CD4-positive, alpha-beta T cell treated with Interleukin-6 for 4 hours (primary cell): ENCODE measurements around the gene P4HA2.

Experiments used
- DNase-seq: peaks from one replicate; pipeline ENCODE4 v3.0.0-alpha.2; 2020; ENCODE audit warnings: mixed read lengths

Gene P4HA2

DNA sequence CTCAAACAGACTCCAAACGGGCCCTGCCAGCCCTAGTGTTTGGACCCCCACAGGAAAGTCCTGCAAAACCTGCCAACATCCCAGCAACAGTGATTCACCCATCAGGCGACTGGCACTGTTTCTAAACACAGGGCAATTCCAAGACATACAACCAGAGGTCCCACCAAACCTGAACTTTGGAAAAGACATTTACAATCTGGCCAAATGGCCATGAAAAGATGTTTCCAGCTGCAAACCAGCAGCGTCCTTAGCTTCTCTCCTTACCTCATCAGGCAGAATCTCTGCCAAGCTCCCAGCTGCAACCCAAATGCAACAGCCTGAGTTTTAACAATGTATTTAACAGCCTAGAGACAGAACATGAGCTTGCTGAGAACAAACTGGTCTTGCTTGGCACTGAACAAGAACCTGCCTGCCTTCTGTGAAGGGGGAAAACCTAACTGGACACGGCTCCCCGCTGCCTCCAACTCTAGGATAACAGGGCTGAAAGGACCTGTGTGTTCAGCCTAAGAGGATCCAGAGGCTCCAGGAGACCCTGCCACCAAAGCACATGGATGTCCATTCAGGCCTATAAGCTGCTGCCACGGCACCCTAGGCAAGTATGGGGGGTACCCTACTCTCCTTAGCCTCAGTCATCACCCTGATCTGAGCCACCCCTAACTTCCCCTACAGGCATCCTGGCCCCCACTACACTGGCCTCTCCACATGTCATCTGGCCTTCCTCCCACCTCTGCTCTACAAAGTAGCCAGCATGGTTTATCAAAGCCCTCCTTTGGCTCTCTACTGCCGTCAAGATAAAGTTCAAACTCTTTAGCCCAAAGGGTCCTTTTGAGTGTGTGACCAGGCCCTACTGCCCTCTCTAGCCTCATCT lies 5.6 kb downstream of the P4HA2 start:
- DNase-seq: no peak

DNA sequence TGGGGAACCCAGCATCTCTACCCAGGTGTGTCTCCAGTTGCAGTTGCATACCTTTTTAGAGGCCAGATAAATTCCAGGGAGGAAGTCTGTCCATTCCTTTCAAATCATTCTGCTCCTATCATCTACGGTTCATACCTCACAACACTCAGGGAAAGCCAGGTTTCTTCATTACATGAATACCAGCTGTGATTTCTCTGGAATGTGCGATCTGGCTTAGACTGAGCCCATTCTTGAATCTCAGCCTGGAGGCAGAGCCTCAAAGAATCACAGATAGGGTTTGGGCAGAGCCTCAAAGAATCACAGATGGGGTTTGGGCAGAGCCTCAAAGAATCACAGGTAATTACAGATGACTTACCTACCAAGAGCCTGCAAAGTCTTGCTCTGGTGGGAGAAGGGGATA lies 7.2 kb downstream of the P4HA2 start:
- DNase-seq: no peak

DNA sequence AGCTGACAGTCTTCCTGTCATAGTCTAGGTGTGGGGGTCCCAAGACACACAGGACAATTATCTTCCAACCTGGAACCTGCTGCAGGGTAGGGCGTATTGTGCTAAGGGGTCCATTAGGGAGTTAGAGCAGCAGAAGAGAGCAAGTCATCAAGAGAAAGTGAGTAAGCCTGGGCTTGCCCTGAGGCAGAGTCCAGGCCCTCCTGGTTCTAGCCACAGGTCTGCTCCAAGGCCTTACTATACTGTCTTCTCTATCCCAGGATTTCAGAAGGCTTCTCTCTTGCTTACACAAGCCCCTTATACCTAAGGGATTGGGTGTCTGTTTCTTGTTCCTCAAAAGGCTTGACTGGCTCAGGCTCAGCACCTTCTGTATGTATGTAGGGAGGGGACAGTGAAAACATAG lies 7.7 kb downstream of the P4HA2 start:
- DNase-seq: no peak

DNA sequence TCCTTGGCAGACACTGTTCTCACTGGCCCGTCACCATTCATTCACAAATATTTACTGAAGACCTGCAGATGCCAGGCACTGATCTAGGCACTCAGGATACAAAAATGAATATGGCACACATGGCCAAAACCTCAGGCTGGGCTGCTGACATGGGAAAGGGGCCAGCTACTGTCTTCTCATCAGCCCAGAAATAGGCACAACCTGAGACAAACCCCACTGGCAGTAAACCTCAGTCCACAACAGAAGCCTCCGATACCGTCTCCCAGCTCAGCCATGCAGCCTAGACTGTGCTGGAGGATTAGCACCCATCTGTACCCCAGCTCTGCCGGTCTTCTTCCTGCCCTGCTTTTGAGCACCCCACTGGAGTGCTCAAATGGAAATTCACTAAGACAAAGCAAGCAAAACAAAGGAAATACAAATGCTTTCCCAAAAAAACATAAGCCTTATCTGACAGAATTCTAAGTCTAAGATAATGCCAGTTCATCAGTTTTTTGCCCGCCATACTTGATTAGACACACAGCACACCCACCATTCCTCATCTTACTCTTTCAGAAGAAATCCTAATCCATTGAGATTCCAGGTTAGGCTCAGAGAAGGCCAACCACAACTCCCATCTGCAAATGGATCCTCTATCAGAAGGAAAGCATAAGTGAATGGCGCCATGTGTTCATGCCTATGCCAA lies 8.2 kb downstream of the P4HA2 start:
- no peak for DNase-seq

DNA sequence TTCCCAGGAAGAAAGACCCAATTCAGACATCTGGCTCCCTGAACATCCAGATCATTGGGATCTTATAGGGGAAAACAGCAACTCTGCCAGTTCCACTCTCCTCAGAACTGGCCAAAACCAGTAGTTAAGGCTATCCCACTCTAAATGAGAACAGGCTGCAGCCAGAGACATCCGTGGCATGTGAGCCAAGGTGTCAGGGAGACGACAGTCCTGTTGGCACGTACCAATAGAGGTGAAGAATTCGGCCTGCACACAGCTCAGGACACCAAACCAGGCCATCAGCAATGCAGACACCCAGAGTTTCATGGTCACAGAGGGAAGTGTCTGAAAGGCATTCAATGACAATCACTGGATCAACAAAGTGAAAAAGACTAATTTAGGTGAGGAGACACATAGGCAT lies 9.3 kb downstream of the P4HA2 start:
- DNase-seq: no peak

DNA sequence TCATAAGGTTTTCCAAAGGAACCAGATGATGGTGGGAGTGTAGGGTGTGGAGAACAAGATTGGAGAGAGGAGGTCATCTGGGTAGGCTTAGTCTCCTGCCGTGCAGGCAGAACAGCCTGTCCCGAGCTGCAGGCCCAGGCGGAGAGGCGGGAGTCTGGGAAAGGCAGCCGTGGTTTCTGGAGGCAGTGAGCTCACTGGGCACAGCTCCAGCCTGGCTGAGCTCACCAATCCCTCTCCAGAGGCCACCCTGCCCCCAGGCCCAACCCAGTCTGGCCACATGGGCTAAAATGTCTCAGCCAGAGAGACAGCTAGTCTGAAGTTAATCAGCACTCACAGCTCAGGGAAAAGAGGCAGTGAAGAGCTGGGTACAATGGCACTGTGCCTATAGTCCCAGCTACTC lies 12.3 kb downstream of the P4HA2 start:
- no peak for DNase-seq

DNA sequence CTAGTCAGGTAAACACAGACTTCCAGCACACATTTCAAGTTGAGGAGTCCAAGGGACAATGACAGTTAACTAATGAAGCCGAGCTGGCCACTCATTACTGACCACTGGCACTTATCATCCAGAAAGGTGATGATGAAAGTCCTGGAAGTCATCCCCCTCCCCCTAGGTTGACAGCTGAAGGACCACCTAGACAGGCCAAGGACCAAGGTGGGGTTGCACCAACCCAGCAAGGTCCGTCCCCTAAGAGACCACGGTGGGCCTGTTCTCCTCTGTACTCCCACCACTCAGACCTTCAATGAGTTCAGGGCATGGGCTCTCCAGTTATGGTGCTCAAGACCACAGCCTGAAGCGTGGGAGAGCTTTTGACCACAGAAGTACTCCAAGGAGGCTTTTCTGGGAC lies 13.2 kb downstream of the P4HA2 start:
- no peak for DNase-seq

DNA sequence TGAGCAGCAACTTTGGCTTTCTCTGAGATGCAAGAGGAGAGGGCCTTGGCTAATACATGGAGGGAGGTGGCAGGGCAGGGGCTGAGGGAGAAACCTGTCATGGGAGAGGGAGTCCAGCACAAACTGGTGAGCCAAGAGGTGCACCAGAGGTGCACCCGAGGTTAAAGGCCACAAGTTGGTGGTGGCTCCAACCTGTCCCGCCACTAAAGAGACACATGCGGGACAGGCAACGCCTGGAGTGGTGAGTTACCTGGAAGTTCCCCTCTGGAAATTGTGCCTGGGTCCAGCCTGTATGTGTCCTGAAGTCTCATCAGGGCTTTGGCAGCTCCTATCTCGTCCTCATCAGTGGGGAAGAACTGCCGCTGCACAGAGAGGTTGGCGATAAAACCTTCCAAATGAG lies 14.0 kb downstream of the P4HA2 start:
- no peak for DNase-seq

DNA sequence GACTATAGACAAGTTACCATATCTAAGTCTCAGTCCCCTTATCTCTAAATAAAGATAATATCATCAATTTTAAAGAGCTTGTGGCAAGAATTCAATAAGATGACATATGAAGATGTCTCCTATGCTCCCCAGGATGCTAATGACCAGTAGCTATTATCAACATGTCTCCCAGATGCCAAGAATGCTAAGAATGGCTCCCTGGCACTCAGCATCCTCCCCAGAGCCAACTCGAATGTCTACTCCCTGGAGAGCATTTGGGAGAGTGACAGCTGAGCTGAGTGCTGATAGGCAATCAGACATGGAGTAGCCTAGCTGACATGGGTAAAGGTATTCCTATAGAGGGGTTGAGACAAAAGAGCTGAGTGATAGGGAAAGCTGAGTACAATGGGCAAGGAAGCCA lies 15.9 kb downstream of the P4HA2 start:
- no peak for DNase-seq

DNA sequence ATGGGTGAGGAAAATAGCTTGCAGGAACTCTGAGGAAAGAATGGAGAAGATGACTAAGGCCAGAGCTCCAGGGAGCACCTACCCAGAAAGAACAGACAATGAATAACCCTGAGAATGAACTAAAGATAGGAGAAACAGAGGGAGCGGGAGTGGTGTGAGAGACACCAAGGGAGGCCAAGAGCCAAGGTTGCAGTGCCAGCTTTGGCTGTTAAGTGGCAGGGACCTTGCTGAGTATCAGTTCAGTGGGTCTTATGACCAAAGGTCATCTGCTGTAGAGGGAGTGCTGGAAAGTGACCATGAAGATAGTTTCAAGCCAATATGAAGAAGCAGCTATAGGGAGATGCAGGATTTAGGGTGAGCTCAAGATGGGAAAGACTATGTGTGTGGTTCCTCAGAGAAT lies 16.7 kb downstream of the P4HA2 start:
- no peak for DNase-seq

DNA sequence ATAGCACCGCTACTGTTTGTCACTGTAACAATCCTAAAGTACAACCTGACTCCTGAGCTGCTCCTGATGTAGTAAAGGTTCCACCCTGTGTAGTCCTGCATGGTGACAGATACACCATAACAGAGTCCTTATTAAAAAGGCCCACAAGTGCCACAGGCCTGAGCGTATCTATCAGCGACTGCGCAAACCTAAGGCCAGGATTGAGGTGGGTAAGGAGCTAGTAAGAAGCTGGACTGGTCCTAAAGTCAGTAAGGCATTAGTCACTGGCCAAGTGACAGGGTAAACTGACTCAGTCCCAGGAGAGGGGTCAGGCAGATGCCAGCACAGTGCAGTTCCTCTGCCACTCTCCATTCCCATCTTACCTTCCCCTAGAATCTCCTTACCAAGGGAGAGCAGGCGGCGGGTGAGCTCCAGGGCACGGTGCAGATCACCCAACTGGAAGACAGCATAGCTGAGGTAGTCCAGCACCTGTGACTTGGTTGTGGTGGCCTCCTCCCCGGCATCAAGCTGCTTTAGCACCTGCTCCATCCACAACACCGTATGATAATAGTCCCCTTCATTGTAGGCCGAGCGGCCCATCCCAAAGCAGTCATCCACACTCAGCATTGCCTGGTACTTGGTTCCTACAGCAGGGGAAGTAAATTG lies 17.6 kb downstream of the P4HA2 start:
- no peak for DNase-seq

DNA sequence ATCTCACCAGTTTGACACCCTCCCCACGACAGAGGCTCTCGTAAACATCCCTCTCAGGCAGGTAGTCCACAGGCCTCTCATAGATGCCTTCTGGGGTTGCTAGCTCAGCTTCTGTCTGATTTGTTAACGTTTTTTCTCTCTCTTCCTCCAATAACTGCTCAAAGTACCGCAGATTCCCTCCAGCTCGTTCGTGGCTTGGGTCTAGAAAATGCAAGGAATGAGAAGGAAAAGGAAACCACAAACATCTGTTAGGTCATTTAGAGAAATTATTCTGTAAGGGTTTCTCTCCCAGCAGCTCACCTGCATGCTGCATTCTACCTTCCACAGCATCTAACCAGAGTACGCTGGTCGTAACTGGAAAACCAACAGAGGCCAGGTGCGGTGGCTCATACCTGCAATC lies 18.5 kb downstream of the P4HA2 start:
- no peak for DNase-seq

DNA sequence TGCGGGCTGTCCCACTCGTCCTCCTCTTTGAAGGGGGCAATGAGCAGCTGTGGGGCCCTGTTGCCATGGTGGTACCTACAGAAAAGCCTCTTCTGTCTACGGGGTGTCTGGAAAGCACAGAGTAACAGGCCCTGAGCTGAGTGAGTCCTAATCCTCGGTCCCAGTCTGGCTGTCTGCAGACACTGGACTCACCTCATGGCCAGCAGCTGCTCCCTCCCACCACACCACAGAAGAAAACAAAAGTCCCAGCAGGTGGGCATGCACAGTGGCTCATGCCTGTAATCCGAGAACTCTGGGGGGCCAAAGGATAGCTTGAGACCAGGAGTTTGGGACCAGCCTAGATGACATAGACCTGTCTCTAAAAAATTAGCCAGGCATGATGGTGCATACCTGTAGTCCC lies 19.9 kb downstream of the P4HA2 start:
- DNase-seq: no peak

DNA sequence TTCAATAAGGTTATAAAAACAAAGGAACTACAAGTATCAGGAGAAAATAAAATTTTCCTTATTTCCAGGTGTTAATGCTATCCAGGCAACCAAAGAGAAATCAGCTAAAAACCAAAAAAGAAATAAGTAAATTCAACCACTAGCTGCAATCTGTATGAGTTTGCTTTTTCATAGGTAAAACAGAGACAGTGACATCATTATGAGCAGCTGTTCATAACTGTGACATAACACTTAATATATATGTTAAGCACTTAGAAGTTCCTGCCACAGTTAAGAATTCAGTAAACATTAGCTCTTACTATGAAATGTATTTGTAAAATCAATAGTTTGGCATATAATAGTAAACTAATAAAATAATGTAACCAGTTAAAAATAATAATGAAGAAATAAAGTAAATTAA lies 20.9 kb downstream of the P4HA2 start:
- no peak for DNase-seq

DNA sequence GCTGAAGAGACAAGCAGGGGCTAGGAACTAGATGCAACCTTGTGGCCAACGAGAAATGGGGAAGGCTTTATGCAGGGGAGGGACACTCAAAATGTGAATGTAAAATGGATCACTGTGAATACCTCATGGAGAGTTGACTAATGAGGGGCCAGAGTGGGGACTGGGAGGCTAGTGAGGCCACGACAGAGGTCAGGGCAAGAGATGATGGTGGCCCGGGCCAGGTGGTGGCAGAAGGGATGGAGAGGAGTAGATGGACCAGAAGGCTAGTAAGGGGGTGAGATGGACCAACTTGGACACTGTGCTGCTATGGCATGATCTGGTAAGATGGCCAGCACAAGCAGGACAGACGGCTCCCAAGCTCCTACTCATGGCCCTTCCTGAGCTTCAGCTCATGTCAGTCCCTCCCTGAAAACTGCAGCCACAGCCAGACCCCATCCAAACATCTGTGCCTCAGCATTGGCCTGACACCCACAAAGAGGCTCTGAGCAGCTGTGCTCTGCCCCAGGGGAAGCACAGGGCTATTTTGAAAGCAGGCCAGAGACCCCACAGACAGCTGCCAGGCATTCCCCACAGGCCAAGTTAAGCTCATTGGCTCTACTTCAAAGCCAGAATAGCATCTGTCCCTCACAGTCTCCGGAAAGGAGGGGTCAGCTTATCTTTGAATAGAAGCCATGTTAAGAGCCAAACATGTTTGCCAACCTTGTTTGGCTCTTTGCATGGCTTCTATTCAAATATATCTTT lies 22.1 kb downstream of the P4HA2 start:
- no peak for DNase-seq

DNA sequence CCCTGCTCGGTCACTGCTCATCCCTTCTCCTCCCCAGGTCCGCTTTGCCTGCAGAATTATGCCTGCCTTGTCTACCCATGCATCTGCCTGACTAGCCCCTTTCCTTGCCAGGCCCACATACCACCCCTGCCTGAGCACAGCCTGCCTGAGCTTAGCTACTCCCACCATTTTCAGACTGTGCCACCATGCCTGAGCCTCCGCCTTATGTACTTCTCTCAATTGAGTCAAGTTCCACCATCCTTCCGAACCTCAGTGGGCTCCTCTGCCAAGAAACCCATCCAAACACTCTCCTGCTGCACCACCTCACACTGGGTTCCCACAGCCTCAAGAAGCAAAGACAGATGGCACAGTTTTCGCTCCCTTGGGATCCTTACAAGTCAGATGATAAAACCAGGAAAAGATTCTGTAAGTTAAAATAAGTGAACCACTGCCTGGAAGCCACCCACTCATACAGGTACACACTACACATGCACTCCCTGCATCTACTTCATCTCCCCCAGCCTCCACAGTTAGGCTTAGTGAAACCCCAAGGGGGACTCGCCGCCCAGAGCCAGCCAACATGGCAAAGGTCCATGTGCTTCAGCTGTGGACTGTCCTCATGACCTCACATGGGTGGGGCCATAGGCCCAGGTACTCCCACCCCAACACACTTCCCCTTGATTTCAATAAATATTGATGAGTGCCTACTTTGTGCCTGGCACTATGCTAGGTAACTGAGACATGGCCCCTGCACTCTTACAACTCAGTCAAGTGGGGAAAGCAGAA lies 23.1 kb downstream of the P4HA2 start:
- DNase-seq: no peak

DNA sequence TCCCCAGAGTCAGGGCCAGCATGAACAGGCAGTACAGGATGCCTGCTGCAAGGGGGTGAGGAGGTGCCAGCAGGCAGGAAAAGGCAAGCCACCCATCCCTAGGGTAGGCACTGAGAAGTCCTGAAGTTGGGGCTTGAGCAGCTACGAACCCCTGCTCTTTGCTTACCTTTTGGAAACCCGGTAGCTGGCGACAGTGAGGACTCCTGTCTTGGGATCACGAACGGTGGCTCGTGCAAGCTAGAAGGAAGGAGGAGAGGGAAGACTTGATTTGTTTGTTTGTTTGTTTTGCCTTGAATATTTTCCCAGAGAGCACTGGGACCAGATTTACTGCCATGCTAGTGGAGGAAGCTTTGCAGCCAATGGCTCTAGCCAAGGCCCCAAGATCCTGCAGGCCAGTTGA lies 23.7 kb downstream of the P4HA2 start:
- no peak for DNase-seq

DNA sequence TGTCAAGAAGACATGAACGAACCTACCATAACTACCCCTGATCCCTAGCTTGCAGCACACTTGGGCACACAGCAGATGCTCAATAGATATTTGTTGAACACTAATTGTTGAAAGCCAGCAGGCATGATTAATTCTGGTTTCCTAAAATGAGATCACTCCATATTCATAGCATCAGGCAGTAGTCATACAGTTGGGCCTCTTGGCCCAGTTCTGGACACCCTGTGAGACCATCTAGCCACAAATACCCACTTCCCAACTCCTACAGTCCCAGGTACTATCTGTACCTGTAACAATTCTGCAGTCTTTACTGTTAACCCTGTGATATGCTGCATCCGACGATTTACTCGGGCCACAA lies 24.2 kb downstream of the P4HA2 start:
- no peak for DNase-seq

DNA sequence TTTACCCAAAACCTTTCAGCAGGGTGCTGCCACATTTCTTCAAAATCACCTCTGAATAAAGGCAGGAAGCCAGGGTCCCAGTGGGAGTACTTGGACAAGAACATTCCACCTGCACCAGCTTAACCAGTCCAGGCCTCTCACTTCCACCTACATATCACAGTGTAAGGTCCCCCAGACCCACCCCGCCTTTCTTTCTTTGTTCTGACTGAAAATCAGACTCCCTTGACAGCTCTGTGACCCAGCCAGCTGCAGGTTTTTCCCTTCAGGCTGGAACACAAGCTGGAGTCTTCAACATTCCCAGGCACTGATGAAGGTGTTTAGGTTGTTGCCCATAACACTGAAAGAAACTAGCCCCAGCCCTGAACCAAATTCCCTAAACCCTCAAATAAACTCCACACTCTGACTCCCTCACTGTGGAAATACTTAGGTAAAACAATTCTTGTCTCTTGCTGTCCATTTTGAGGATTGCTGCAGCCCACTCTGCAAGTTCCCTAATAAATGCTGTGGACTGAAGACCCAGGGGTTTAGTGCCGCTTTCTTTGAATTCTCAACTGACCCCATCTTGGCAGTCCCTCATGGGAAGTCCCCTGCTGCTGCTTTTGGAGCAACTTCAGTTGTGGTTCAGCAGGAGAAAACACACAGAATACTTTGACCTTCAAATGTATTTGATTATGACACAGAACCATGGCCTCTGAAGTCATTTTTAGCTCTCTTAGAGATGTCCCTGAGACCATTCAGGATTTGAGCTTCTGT lies 24.8 kb downstream of the P4HA2 start:
- no peak for DNase-seq

DNA sequence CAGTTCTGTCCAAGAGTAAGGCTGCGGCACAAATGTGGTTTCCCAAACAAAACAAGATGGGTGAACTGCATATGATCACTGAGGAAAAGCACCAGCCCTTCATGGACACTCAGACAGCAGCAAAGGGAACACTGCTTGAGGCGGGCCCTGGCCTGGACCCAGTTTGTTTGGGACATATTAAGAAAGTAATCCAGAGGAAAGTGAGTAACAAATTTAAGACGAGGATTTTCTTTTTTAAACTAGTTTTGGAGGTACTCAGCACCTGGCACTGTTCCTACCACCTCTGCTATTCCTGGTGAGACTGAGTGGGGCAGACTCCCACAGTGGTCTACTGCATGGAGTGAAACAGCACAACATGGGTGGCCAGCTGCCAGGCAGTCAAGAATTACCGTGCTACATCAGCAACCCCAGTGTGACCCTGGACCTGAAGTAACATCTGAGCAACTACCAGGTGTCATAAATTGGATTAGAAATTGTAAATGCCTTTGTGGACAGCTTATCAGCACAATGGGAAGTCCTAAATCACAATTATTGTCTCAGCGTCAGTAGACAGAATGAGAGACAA lies 28.5 kb downstream of the P4HA2 start:
- no peak for DNase-seq

DNA sequence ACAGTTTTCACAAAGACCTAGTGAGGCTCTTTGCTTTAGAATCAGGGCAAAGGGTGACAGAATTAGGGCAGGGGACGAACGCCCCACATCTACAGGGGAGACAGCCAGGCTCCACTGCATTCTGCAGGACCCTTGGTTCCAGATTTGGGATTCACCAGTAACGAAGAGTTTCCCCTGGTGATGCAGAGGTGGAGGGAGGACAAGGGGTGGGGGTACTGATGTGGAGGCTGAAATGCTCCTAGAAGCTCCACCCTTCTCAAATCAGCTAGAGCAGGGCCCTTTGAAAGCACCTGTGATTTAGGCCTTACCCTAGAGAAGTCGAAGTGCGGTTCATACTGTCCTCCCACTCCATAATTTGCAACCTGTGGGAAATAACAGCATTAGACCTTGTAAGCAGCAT lies 29.1 kb downstream of the P4HA2 start:
- DNase-seq: no peak

DNA sequence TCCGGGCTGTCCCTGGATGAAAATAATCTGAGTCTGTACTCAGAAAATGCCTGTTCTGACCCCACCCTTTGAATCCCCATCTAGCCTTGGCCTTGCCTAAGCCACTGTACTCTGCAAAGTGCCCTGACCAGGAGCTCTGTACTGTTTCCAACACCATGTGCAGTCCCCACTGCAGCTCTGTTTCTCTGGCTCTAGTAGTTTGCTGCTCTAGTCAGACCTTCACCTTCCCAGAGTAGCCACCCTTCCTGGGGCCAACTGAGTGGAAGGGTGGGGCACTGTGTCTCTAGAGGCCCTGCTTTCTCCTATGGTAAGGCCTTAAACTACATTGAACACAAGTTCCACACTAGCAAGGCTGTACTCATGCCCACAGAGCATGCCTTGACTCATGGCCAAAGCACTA lies 31.9 kb downstream of the P4HA2 start:
- DNase-seq: no peak
